GM21723 (cell line): ENCODE results near the gene SON.
"Not testable (repeated sequence)": the region's sequence is repeated elsewhere in the genome, so short reads cannot be mapped to it uniquely, and the experiment has no call there.

Source experiments
- ATAC-seq: cut with Tn5 transposase; IDR thresholded peaks from one replicate; pipeline ENCODE4 v1.9.1; 2021; ENCODE audit warnings: mild to moderate bottlenecking, moderate library complexity; ENCODE audit not compliant: unreplicated experiment

The SON gene, protein sequence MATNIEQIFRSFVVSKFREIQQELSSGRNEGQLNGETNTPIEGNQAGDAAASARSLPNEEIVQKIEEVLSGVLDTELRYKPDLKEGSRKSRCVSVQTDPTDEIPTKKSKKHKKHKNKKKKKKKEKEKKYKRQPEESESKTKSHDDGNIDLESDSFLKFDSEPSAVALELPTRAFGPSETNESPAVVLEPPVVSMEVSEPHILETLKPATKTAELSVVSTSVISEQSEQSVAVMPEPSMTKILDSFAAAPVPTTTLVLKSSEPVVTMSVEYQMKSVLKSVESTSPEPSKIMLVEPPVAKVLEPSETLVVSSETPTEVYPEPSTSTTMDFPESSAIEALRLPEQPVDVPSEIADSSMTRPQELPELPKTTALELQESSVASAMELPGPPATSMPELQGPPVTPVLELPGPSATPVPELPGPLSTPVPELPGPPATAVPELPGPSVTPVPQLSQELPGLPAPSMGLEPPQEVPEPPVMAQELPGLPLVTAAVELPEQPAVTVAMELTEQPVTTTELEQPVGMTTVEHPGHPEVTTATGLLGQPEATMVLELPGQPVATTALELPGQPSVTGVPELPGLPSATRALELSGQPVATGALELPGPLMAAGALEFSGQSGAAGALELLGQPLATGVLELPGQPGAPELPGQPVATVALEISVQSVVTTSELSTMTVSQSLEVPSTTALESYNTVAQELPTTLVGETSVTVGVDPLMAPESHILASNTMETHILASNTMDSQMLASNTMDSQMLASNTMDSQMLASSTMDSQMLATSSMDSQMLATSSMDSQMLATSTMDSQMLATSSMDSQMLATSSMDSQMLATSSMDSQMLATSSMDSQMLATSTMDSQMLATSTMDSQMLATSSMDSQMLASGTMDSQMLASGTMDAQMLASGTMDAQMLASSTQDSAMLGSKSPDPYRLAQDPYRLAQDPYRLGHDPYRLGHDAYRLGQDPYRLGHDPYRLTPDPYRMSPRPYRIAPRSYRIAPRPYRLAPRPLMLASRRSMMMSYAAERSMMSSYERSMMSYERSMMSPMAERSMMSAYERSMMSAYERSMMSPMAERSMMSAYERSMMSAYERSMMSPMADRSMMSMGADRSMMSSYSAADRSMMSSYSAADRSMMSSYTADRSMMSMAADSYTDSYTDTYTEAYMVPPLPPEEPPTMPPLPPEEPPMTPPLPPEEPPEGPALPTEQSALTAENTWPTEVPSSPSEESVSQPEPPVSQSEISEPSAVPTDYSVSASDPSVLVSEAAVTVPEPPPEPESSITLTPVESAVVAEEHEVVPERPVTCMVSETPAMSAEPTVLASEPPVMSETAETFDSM (N-terminal part only)

DNA sequence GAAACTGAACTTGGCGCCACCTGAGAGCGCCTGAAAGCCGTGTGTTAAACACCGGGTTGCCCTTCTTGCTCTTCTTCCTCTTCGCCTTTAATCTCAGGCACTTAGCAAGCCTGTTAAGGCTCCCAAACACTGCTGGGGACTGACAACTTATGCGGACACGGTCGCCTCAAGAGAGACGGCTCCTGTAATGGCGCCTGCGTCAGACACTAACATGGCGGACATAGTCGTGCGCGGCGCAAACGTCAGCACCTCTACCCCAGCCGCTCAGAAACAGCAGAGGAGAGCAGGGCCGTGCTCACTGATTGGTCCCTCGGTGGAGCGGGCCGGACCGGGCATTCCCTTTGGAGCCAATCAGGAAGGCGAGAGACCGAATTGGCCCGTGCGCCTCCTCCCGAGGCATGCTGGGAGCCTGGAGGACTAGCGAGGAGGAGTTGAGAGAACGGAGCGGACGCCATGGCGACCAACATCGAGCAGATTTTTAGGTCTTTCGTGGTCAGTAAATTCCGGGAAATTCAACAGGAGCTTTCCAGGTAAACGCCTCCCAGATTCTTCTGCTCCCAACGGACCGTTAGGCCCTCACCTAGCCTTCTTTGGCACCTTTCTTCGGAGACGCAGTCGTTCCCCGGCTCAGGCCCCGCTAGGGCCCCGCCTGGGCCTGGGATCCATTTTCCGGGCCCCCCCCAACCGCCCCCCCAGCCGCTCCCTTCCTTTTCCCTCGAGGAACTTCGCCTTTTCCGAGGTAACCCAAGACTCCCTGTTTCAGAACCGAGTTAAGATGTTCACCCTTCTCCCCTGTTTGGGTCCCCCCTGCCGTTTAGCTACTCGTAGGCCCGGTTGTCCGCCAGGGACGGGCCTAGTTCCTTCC lies at the start of gene SON:
Gene SON, plus strand, starts transcription at position 399 of the 865 bp plus-strand sequence. Its CDS starts 55 bp downstream, at position 454.
- ATAC-seq: peak; percentile 91

DNA sequence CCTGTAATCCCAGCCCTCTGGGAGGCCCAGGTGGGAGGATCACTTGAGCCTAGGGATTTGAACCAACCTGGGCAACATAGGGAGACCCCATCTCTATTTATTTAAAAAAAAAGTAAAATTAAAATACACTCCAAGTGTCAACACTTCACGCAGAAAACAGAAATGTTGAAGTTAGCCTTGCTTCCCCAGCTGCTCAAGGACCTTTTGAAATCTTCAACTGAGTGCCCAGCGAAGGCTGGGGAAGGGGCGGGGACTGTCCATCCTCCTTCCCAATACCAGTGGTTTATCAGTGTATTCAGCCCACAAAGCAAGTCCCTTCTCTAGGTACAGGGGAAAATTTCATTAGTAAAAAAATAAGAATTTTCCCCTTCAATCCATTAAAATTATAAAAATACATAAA lies 49.1 kb upstream of the SON start:
- ATAC-seq: no peak

DNA sequence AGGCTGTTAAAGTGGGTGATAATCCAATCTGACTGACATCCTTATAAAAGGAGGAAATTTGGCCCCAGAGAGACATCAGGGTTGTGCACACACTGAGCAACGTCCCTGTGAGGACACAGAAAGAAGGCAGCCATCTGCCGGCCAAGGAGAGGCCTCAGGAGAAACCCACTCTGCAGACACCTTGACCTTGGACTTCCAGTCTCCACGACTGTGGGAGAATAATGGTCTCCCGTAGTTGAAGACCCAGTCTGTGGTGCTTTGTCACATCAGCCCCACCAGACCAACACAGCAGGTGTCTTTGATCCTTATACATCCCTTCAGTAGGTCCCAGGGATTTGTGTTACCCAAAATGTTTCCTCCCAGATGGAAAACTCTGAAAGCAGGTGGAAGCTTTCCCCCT lies 47.1 kb upstream of the SON start:
- no peak for ATAC-seq

DNA sequence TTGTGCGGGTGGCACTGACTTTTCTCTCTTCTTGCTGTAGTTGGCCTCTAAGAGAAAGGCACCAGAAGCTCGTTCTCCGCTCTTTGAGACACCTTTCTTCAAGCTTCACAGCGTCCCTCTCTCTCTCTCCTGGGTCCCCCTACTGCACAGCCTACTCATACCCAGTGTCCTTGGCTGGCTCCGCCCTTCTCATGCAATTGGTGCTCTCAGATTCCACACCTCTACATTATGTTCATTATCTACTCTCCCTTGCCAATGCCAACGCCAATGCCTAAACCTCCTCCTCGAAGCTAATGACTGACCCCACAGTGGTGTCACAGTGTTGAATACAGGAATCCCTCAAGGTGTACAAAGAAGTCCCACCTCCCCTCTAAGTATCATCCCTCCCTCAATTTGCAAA lies 46.5 kb upstream of the SON start:
- no peak for ATAC-seq

DNA sequence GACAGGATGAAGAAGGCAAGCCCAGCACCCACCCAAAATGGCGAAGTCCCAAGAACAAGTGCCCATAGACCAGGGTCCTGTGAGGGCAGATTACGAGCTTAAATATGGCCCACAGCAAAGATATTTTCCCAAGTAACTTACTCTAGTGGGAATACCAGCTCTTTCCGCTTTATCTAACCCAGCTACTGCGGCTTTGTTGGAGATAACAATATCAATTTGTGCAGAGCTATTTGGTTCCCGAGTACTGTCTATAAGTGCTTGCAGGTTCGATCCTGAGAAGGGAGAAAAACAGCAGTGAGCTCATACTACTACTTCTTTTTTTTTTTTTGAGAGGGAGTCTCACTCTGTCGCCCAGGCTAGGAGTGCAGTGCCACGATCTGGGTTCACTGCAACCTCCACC lies 37.0 kb upstream of the SON start:
- no peak for ATAC-seq

DNA sequence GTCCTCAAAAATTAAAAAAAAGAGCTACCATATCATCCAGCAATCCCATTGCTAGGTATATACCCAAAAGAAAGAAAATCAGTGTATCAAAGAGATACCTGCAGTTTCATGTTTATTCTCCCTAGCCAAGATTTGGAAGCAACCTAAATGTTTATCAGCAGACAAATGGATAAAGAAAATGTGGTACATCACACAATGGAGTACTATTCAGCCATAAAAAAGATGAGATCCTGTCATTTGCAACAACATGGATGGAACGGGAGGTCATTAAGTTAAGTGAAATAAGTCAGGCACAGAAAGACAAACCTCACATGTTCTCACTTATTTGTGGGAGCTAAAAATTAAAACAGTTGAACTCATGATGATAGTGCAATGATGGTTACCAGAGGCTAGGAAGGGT lies 35.8 kb upstream of the SON start:
- not testable (repeated sequence) for ATAC-seq

DNA sequence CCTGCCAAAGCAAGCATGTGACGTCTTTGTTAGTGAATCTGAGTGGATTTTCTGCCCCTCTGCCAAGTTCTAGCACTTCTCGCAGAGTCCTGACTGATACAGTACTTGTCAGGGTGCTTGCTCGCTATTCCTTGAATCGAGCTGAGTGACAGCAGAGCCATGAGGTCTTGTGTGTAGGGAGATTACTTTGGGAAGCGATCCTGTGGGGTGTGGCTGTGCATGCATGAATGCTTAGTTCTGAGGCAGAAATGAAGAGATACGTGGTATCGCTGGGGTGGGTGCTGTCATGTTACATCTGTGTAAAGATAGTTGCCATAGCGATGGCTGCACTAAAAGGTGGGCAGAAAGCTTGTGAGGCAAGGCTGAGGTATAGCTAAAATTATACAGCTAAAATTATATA lies 32.0 kb upstream of the SON start:
- no peak for ATAC-seq

DNA sequence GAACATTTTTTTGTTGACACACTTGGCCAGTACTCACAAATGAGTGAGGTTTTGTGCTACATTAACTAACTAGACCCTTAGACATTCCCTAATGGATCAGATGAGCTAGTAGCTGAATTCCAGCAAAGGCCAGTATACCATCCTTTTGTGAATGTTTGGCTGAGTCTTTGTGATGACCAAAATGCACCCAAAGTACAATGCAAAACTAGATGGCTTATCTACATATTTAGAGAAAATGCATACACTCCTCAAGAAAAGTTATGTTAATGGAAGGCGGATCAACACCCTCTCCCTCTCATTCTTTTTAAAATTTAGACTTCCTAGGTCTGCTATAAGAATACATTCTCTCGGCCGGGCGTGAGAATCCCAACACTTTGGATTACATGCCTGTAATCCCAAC lies 31.2 kb upstream of the SON start:
- ATAC-seq: no peak

DNA sequence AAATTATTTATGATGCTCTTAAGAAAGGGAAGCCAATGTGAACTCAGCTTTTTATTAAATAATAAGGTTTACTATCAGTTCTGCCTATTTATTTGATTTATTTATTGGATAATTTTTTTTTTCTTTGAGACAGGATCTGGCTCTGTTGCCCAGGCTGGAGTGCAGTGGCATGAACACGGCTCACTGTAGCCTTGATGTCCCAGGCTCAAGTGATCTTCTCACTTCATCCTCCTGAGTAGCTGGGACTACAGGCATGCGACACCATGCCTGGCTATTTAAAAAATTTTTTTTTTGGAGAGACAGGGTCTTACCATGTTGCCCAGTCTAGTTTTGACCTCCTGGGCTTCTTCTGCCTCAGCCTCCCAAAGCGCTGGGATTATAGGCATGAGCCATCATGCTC lies 30.4 kb upstream of the SON start:
- ATAC-seq: no peak

DNA sequence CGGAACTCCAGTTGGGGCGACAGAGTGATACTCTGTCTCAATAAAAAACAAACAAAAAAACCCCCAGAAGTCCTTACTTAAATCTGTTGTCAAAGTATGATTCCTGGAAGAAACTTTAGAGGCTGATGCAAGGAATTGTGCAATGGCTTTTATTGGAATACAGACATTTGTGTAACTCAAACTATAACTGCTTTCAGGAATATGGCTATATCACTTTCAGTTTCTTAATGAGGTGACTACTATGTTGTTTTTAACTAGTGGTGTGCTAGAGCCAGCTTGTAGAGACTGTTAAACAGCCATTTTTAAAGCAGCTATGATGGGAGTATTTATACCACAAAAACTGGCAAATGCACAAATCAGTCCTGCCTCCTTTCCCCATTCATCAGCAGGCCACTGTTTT lies 28.6 kb upstream of the SON start:
- ATAC-seq: no peak

DNA sequence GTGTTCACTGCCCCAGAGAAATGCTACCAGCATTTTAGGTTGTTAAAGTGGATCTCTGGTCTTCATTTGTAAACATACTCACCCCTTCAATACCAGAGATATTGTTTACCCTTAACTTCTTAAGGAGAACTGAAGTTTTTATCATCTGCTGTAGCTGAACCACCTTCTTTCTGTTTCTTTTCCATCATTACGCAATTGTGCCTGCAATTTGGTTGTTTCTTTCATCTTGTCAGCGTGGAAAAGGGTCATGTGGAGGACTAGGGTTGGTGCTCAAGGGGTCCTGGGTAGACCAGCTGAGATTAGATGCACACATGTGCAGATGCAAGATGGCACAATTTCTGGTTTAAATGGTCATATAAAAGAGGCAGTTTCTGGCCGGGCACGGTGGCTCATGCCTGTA lies 23.9 kb upstream of the SON start:
- ATAC-seq: no peak

DNA sequence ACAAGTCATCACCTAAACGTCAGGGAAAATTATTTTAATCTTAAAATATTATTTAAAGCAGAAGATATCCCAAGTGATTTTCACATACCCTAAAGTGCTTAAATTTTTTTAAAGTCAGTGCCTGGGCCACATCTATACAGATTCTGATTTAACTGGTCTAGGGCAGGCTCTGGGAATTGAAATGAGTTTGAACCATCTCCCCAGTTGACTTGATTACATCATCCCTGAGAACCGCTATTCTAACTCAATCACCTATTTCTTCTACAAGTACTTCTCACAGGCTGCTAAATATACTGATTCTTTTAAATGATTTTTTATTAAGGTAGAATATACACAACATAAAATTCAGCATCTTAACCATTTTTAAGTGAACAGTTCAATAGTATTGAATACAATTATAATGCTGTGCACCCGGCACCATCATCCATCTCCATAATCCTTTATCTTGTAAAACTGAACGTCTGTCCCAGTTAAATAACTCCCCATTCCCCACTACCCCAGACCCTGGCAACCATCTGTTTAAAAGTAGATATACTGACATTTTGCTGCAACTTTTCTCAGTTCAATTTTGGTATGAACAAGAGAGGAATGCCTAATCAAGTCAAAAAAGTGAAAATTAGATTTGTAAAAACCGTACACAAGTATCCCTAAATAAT lies 20.4 kb upstream of the SON start:
- no peak for ATAC-seq

DNA sequence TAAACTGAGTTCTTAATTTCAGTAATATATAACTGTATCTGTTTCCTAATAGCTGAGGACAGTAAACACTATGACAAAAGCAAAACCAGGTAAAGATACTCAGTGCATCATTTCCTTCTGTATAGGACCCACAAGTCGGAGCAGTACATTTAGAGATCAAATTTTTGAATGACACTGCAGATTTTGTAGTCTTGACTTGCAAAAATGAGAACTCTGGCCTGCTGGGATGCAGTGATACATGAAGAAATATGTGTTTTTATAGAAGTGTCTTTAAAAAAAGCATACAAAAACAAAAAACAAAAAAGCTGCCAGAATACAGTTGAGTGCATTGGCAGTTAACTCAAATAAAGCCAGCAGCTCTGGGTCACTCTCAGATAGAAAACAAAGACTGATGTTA lies 19.9 kb upstream of the SON start:
- no peak for ATAC-seq

DNA sequence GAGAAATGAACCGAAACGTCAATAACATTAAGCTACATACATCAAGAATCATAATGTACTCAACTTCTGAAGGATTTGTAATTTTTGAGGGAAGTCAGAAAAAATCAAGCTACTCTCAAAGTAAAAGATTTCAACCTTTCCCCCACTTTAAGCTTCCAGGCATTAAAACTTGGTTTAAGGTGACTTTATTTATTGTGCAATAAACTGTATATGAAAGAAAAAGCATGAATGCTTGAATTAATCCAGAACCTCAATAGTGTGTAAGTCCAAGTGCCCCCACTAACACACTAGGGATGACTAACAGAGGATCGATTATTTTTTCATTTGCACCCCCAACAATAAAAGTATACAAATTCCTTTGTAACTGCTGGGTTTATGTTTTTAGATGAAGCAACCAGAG lies 11.8 kb upstream of the SON start:
- ATAC-seq: no peak

DNA sequence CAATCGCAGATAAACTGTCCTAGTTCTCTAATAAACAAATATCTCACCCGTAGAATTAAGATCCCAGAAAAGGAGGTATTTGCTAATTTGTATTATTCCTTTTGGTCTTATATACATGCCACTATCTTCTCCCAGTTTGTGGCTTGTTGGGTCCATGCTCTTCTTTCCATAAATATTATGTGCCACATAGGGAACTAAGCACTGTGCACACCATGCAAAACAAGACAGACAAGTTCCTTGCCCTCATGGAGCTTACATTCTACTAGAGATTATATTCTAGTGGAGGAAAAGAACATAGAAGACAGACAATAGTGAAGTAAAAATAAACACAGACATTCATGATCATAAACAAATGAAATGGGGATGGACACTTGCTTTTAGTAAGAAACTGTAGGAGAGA lies 5.6 kb upstream of the SON start:
- ATAC-seq: no peak

DNA sequence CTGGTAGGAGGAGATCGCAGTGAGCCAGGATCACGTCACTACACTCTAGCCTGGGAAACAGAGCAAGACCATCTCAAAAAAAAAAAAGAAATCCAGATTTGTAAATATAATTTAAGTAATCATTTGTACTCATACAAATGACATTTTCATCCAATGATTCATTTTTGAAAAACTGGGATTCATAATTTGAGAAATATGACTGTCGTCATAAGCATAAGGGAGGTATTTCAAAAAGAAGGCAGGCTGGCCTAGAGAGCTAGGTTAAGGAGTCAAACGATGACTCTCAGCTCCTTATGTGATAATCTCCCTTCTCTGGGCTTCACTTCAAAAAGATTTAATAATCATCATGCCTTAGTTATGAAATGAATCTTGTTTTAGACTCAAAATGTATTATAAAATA lies 3.2 kb upstream of the SON start:
- ATAC-seq: no peak

DNA sequence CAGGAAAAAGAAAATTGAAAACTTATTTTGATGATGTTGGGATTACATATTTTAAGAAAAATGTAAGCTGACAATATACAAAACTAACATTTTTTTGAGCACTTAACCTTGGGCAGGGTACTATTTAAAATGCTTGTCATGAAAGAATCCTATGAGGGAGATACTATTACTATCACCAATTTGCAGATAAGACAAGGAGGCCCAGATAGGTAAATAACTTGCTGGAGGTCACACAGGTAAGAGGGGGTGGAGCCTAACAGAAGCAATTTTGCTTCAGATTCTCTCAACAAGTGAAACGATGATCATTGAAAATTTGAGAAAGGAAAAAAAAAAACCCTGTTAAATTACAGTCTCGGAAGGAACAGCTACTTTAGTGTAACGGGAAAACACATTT lies 2.1 kb upstream of the SON start:
- no peak for ATAC-seq

DNA sequence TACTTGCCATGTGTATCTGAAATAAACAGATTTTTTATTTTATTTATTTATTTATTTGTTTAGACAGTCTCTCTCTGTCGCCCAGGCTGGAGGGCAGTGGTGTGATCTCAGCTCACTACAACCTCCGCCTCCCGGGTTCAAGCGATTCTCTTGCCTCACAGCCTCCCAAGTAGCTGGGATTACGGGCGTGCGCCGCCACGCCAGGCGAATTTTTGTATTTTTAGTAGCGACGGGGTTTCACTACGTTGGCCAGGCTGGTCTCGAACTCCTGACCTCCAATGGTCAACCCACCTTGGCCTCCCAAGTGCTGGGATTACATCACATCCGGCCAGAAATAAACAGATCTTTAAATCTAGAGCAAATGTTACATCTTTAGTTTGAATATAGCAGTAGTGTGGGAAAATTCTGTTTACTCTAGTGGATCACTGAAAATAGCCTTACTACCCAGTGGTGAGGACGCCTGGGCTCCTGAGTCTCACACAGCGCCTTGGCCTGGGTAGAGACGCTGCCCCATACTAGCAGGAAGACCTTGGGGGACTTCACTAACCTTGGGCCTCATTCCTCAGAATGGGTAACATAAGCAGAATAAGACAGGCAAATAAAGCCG lies 1.6 kb upstream of the SON start:
- ATAC-seq: no peak
